Measurements from ENCODE around the gene ING3. TPM values are rescaled to one million over a fixed set of nuclear protein-coding genes. Genes with fewer than 3 reads are reported as not detected.
A peak's percentile ranks its signal among the peaks of the same experiment; 100 is the strongest.

Gene ING3
- total and polyA plus RNA-seq, 2 donors: 11.3 to 38.2 TPM

GRCh38 chr7:121011401-121011800, 60.8 kb downstream of the ING3 start:
- Histone ChIP-seq H3K36me3 (ENCODE audit: insufficient read depth) (no peaks in the 10 kb centered on the region), H3K4me1 (ENCODE audit: insufficient read depth) (peaks cover 2% of the 10 kb centered on the region), H3K4me3 (ENCODE audit: low read depth, low read length) (no peak overlapping the region), H3K27ac (ENCODE audit: low read depth) (no peak overlapping the region)
- DNase-seq (ENCODE audit: extremely low spot score): no peak
- 77% methylated on average over 1 of the region's 1 CpG for WGBS

- DNase-seq (ENCODE audit: extremely low spot score): no peak
- 86% methylated on average over 6 of the region's 6 CpGs for WGBS
- Histone ChIP-seq H3K27ac (ENCODE audit: low read depth) (no peak overlapping the region), H3K36me3 (ENCODE audit: insufficient read depth) (no peaks in the 10 kb centered on the region), H3K4me1 (ENCODE audit: insufficient read depth) (peaks cover 2% of the 10 kb centered on the region), H3K4me3 (ENCODE audit: low read depth, low read length) (no peak overlapping the region)
Measured at GRCh38 chr7:121012170-121012874, 61.7 kb downstream of the ING3 start.

GRCh38 chr7:121012919-121013318, 62.3 kb downstream of the ING3 start:
- 74% methylated on average over 2 of the region's 2 CpGs for WGBS
- no peak overlapping the region for H3K4me3 ChIP-seq (ENCODE audit: low read depth, low read length)

GRCh38 chr7:121015560-121015959, 65.0 kb downstream of the ING3 start:
- no peak for DNase-seq (ENCODE audit: extremely low spot score)
- H3K4me1 ChIP-seq (ENCODE audit: insufficient read depth): peaks cover 2% of the 10 kb centered on the region
- 94% methylated on average over 4 of the region's 4 CpGs for WGBS
- H3K27ac ChIP-seq (ENCODE audit: low read depth): no peak overlapping the region
- no peaks in the 10 kb centered on the region for H3K36me3 ChIP-seq (ENCODE audit: insufficient read depth)
- no peak overlapping the region for H3K4me3 ChIP-seq (ENCODE audit: low read depth, low read length)

More at GRCh38 chr7:121012919-121013318, 62.3 kb downstream of the ING3 start:
- no peak for DNase-seq (ENCODE audit: extremely low spot score)
- Histone ChIP-seq H3K36me3 (ENCODE audit: insufficient read depth) (no peaks in the 10 kb centered on the region), H3K27ac (ENCODE audit: low read depth) (no peak overlapping the region), H3K4me1 (ENCODE audit: insufficient read depth) (peaks cover 2% of the 10 kb centered on the region)

- H3K27ac ChIP-seq (ENCODE audit: low read depth): peak overlapping the region; percentile 74
- no peaks in the 10 kb centered on the region for H3K36me3 ChIP-seq (ENCODE audit: insufficient read depth)
- 37% methylated on average over 2 of the region's 2 CpGs for WGBS
- H3K4me3 ChIP-seq (ENCODE audit: low read depth, low read length): no peak overlapping the region
- no peak for DNase-seq (ENCODE audit: extremely low spot score)
- H3K4me1 ChIP-seq (ENCODE audit: insufficient read depth): peaks cover 2% of the 10 kb centered on the region
Measured at GRCh38 chr7:121016966-121017365, 66.4 kb downstream of the ING3 start.

GRCh38 chr7:121017586-121017985, 67.0 kb downstream of the ING3 start:
- no peak overlapping the region for H3K27ac ChIP-seq (ENCODE audit: low read depth)
- no peaks in the 10 kb centered on the region for H3K36me3 ChIP-seq (ENCODE audit: insufficient read depth)
- H3K4me1 ChIP-seq (ENCODE audit: insufficient read depth): peaks cover 2% of the 10 kb centered on the region
- WGBS: 53% methylated on average over 1 of the region's 1 CpG
- no peak for DNase-seq (ENCODE audit: extremely low spot score)
- H3K4me3 ChIP-seq (ENCODE audit: low read depth, low read length): no peak overlapping the region

GRCh38 chr7:121019018-121019417, 68.4 kb downstream of the ING3 start:
- peaks cover 2% of the 10 kb centered on the region for H3K4me1 ChIP-seq (ENCODE audit: insufficient read depth)
- WGBS: 49% methylated on average over 2 of the region's 2 CpGs
- no peaks in the 10 kb centered on the region for H3K36me3 ChIP-seq (ENCODE audit: insufficient read depth)
- DNase-seq (ENCODE audit: extremely low spot score): no peak
- H3K4me3 ChIP-seq (ENCODE audit: low read depth, low read length): no peak overlapping the region
- no peak overlapping the region for H3K27ac ChIP-seq (ENCODE audit: low read depth)

- 85% methylated on average over 1 of the region's 1 CpG for WGBS
- no peak overlapping the region for H3K27ac ChIP-seq (ENCODE audit: low read depth)
- H3K36me3 ChIP-seq (ENCODE audit: insufficient read depth): no peaks in the 10 kb centered on the region
- no peak for DNase-seq (ENCODE audit: extremely low spot score)
- H3K4me3 ChIP-seq (ENCODE audit: low read depth, low read length): no peak overlapping the region
- H3K4me1 ChIP-seq (ENCODE audit: insufficient read depth): peaks cover 2% of the 10 kb centered on the region
Measured at GRCh38 chr7:121020249-121020988, 69.8 kb downstream of the ING3 start.

- H3K27ac ChIP-seq (ENCODE audit: low read depth): no peak overlapping the region
- no peaks in the 10 kb centered on the region for H3K4me1 ChIP-seq (ENCODE audit: insufficient read depth)
- H3K4me3 ChIP-seq (ENCODE audit: low read depth, low read length): no peak overlapping the region
- no peak for DNase-seq (ENCODE audit: extremely low spot score)
- H3K36me3 ChIP-seq (ENCODE audit: insufficient read depth): no peaks in the 10 kb centered on the region
- 42% methylated on average over 5 of the region's 5 CpGs for WGBS
Measured at GRCh38 chr7:121020989-121021969, 70.7 kb downstream of the ING3 start.

- H3K4me1 ChIP-seq (ENCODE audit: insufficient read depth): peaks cover 2% of the 10 kb centered on the region
- no peaks in the 10 kb centered on the region for H3K36me3 ChIP-seq (ENCODE audit: insufficient read depth)
- no peak for DNase-seq (ENCODE audit: extremely low spot score)
- no peak overlapping the region for H3K4me3 ChIP-seq (ENCODE audit: low read depth, low read length)
- H3K27ac ChIP-seq (ENCODE audit: low read depth): peak overlapping the region; percentile 50
Measured at GRCh38 chr7:121023194-121023593, 72.6 kb downstream of the ING3 start.

GRCh38 chr7:121023683-121024511, 73.3 kb downstream of the ING3 start:
- H3K27ac ChIP-seq (ENCODE audit: low read depth): peak overlapping the region; percentile 50
- H3K4me1 ChIP-seq (ENCODE audit: insufficient read depth): peaks cover 2% of the 10 kb centered on the region
- H3K4me3 ChIP-seq (ENCODE audit: low read depth, low read length): no peak overlapping the region
- H3K36me3 ChIP-seq (ENCODE audit: insufficient read depth): no peaks in the 10 kb centered on the region
- 21% methylated on average over 8 of the region's 8 CpGs for WGBS
- DNase-seq (ENCODE audit: extremely low spot score): no peak

- H3K4me3 ChIP-seq (ENCODE audit: low read depth, low read length): no peak overlapping the region
- WGBS: 22% methylated on average over 5 of the region's 5 CpGs
- peaks cover 2% of the 10 kb centered on the region for H3K4me1 ChIP-seq (ENCODE audit: insufficient read depth)
- H3K36me3 ChIP-seq (ENCODE audit: insufficient read depth): no peaks in the 10 kb centered on the region
- DNase-seq (ENCODE audit: extremely low spot score): no peak
- no peak overlapping the region for H3K27ac ChIP-seq (ENCODE audit: low read depth)
Measured at GRCh38 chr7:121024611-121025010, 74.0 kb downstream of the ING3 start.

GRCh38 chr7:121026159-121026558, 75.6 kb downstream of the ING3 start:
- Histone ChIP-seq H3K4me3 (ENCODE audit: low read depth, low read length) (no peak overlapping the region), H3K27ac (ENCODE audit: low read depth) (no peak overlapping the region), H3K4me1 (ENCODE audit: insufficient read depth) (peaks cover 2% of the 10 kb centered on the region), H3K36me3 (ENCODE audit: insufficient read depth) (no peaks in the 10 kb centered on the region)
- no peak for DNase-seq (ENCODE audit: extremely low spot score)
- 96% methylated on average over 1 of the region's 1 CpG for whole genome bisulfite sequencing
